Thoracic aorta (tissue), 2 donors: ENCODE data around the gene CACNA2D3. TPM values are rescaled to one million over a fixed set of nuclear protein-coding genes. Genes with fewer than 3 reads are reported as not detected.

Experiments
- ATAC-seq: fragments of 150-250 bp; one replicate; pipeline ENCODE4 v1.8.0; 2017; ENCODE audit warnings: low read depth; ENCODE audit not compliant: insufficient number of reproducible peaks, low FRiP score
- DNase-seq: peaks from one replicate; pipeline ENCODE4 v3.0.0-alpha.2; 2020; ENCODE audit warnings: low spot score
- H3K27ac ChIP-seq, 2 donors: fragments of 200-600 bp; sonication (generic); 1 replicate in 1 of 2; 2 replicates in 1 of 2; pipeline ENCODE4 v1.5.1; 2016; ENCODE audit warnings: mild to moderate bottlenecking in 2 of 2, moderate library complexity in 2 of 2
- H3K27me3 ChIP-seq: fragments of 200-600 bp; sonication (generic); replicated peaks from 2 replicates; pipeline ENCODE4 v1.6.0; 2016; ENCODE audit warnings: mild to moderate bottlenecking; ENCODE audit not compliant: insufficient read depth
- H3K36me3 ChIP-seq: fragments of 200-600 bp; sonication (generic); one replicate; pipeline ENCODE4 v1.5.1; 2016
- H3K4me1 ChIP-seq, 2 donors: fragments of 200-600 bp; sonication (generic); 1 replicate in 1 of 2; 2 replicates in 1 of 2; pipeline versions ENCODE4 v1.5.1 to v1.6.0; 2016; ENCODE audit warnings: low read depth in 2 of 2, mild to moderate bottlenecking in 1 of 2; ENCODE audit not compliant: control insufficient read depth in 1 of 2
- H3K4me3 ChIP-seq: fragments of 200-600 bp; sonication (generic); 2 replicates; pipeline ENCODE4 v1.5.1; 2016; ENCODE audit warnings: mild to moderate bottlenecking
- H3K9me3 ChIP-seq: fragments of 200-600 bp; sonication (generic); 2 replicates; pipeline ENCODE4 v1.5.1; 2016
- total RNA-seq, 2 donors: library from RNA; depleted of rRNA; stranded (reverse); fragments of >200 nt; gene quantifications; one replicate each; pipeline versions ENCODE4 v1.1.0 to v1.2.3, GENCODE V29; 2016
- TF ChIP-seq, protein P1 (sequence below): fragments of 200-600 bp; sonication (generic); IDR thresholded peaks from one replicate; pipeline ENCODE4 v1.5.1; 2019; ENCODE audit warnings: antibody characterized with exemption

The CACNA2D3 gene
- total RNA-seq, 2 donors from 2014 or later, result 3.2 to 4.0 TPM

- no peak for DNase-seq
- TF ChIP-seq, protein P1, sequence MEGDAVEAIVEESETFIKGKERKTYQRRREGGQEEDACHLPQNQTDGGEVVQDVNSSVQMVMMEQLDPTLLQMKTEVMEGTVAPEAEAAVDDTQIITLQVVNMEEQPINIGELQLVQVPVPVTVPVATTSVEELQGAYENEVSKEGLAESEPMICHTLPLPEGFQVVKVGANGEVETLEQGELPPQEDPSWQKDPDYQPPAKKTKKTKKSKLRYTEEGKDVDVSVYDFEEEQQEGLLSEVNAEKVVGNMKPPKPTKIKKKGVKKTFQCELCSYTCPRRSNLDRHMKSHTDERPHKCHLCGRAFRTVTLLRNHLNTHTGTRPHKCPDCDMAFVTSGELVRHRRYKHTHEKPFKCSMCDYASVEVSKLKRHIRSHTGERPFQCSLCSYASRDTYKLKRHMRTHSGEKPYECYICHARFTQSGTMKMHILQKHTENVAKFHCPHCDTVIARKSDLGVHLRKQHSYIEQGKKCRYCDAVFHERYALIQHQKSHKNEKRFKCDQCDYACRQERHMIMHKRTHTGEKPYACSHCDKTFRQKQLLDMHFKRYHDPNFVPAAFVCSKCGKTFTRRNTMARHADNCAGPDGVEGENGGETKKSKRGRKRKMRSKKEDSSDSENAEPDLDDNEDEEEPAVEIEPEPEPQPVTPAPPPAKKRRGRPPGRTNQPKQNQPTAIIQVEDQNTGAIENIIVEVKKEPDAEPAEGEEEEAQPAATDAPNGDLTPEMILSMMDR, result no peak
- H3K4me1 ChIP-seq, result no peaks in the 10 kb centered on the region
- H3K4me3 ChIP-seq, result no peak overlapping the region
- ATAC-seq, result no peak
- no peak overlapping the region for H3K27ac ChIP-seq
- no peaks in the 10 kb centered on the region for H3K36me3 ChIP-seq
- no peaks in the 10 kb centered on the region for H3K27me3 ChIP-seq
- H3K9me3 ChIP-seq, result no peaks in the 10 kb centered on the region
Observed at GRCh38 chr3:54814224-54814623, 691.9 kb downstream of the CACNA2D3 start.

DNA sequence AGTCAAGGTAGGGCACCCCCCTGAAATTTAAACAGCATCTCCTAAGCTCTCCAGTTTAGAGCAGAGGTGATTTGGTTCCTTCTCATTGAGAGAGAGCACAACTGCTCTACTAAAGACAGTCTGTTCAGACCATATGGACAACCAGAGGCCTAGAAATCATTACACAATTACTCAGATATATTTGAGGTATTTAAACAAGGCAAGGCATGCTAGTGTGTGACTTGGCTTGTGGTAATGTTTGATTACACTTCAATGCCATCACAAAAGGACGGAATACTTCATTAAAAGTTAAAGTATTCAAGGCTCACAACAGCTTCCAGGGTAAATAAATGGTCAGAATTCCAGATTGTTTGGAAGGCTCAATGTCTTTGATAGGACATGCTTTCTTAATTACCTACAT, 695.3 kb downstream of the CACNA2D3 start:
- DNase-seq, result no peak
- no peak for ATAC-seq
- H3K4me1 ChIP-seq, result peaks cover 3% of the 10 kb centered on the region in 2 donors

DNA sequence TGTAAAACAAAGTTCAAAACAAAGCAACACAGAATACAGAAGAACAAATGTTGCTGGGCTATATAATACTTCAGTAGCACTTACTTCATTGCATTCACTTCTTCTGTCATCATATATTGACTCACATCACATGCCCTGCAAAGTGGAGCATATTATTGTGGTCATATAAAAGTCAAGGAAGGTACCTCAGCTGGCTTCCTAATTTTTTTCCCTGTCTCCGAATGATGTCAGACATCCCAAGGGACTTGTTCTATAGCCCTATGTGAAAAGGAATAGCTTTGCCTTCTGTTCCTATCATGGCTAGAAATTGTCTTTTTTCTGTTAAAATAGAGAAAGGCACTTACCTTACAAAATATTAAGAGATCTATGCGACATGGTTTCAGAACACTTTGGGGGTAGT, 696.1 kb downstream of the CACNA2D3 start:
- TF ChIP-seq, protein P1, result no peak
- no peak for DNase-seq

More for the DNA sequence above, 695.3 kb downstream of the CACNA2D3 start:
- H3K27me3 ChIP-seq, result no peaks in the 10 kb centered on the region
- TF ChIP-seq, protein P1, result no peak
- H3K9me3 ChIP-seq, result no peaks in the 10 kb centered on the region
- H3K27ac ChIP-seq, result no peak overlapping the region
- no peaks in the 10 kb centered on the region for H3K36me3 ChIP-seq
- H3K4me3 ChIP-seq, result no peak overlapping the region

DNA sequence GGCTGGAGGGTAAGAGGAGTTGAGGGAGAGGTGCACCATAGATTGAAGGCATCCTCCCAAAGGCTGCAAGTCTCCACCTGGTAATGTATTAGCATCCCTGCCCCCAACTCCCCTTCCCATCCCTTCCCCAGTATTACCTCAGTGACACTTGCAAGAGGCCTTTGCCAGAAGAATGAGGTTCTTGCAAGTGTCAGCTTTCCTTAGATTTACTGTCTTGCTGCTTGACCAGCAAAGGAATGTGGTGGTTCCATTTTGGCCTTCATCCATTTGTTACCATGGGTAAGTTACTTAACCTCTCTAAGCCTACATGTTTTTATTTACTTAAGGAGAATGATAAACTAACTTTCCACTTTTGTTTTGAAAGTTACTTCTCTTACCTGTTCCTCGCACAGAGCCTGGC, 696.6 kb downstream of the CACNA2D3 start:
- Histone ChIP-seq H3K4me1 (peaks cover 3% of the 10 kb centered on the region in 2 donors), H3K27me3 (no peaks in the 10 kb centered on the region), H3K4me3 (no peak overlapping the region), H3K9me3 (no peaks in the 10 kb centered on the region), H3K27ac (no peak overlapping the region), H3K36me3 (no peaks in the 10 kb centered on the region)
- TF ChIP-seq, protein P1, result no peak
- DNase-seq (no peak), ATAC-seq (no peak)

More for the DNA sequence above, 696.1 kb downstream of the CACNA2D3 start:
- Histone ChIP-seq H3K9me3 (no peaks in the 10 kb centered on the region), H3K27me3 (no peaks in the 10 kb centered on the region), H3K27ac (no peak overlapping the region), H3K4me1 (peaks cover 3% of the 10 kb centered on the region in 2 donors), H3K36me3 (no peaks in the 10 kb centered on the region), H3K4me3 (no peak overlapping the region)
- ATAC-seq, result no peak

- no peaks in the 10 kb centered on the region for H3K27me3 ChIP-seq
- peaks cover 3% of the 10 kb centered on the region in 2 donors for H3K4me1 ChIP-seq
- DNase-seq, result no peak
- H3K27ac ChIP-seq, result no peak overlapping the region
- H3K4me3 ChIP-seq, result no peak overlapping the region
- H3K36me3 ChIP-seq, result no peaks in the 10 kb centered on the region
- ATAC-seq, result no peak
- no peaks in the 10 kb centered on the region for H3K9me3 ChIP-seq
- TF ChIP-seq, protein P1, result no peak
Observed at GRCh38 chr3:54819946-54820345, 697.6 kb downstream of the CACNA2D3 start.
